Measurements from ENCODE around the gene ACO2.
"Not testable (repeated sequence)": the region's sequence is repeated elsewhere in the genome, so short reads cannot be mapped to it uniquely, and the experiment has no call there.

ACO2 gene

DNA sequence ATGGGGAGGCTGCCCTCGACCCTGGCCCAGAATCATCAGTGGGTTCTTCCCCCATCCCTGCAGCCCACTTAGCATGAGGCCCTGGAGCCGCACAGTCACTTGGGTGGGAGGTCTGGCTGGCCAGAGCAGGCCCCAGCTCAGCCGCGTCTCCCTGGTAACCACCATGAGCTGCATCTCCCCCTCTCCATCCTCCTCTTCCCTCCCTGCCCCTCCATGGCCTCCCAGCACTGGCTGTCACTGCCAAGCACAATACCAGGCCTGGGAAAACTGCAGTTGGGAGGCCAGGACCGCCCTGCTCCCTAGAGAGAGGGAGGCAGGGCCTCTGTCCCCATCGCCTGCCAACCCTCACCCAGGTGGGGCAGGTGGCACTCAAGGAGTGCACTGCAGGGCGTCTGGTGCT lies 99.9 kb downstream of the ACO2 start:
- DNase-seq (ENCODE audit: low read depth), result no peak

DNA sequence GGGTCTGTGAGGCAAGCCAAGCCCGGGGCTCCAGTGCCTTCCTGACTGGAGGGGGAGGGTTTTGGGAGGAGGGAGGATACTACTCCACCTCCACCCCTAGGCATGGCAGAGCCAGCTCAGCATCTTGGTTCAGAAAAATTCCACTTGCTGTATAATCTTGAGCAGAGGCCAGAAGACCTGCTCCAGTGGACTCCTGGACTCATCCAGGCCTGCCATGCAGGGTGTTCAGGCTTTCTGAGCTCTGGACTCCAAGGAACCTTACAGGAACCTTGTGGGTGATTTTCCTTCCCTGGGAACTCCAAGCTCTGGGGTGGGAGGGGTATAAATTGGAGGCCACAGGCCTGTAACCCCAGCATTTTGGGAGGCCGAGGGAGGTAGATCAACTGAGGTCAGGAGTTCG lies 101.3 kb downstream of the ACO2 start:
- DNase-seq (ENCODE audit: low read depth), result no peak

DNA sequence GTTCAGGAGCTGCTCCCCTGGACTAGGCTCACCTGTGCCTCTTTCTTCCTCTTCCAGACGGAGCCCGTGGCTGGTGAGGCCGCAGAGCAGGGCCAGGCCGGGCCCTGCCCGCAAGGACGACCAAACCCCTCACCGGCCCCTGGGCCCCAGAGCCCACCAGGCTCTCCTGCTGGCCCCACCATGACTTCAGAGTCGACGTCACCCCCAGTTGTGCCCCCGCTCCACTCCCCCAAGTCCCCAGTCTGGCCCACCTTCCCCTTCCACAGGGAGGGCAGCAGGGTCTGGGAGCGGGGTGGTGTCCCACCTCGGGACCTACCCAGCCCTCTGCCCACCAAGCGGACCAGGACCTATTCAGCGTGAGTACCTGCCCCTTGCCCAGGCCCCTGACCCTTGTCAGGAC lies 102.9 kb downstream of the ACO2 start:
- no peak for DNase-seq (ENCODE audit: low read depth)

DNA sequence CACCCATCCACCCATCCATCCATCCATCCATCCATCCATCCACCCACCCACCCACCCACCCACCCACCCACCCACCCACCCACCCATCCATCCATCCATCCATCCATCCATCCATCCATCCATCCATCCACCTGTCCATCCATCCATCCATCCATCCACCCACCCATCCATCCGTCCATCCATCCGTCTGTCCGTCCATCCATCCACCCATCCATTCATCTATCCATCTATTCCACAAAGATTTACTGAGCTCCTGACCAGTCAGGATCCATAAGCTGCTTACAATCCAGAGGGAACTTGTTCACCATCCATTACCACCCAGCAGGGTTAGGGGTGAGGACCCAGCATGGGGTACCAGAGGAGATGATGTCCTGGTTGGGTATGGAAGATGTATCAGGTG lies 103.4 kb downstream of the ACO2 start:
- DNase-seq (ENCODE audit: low read depth), result not testable (repeated sequence)

DNA sequence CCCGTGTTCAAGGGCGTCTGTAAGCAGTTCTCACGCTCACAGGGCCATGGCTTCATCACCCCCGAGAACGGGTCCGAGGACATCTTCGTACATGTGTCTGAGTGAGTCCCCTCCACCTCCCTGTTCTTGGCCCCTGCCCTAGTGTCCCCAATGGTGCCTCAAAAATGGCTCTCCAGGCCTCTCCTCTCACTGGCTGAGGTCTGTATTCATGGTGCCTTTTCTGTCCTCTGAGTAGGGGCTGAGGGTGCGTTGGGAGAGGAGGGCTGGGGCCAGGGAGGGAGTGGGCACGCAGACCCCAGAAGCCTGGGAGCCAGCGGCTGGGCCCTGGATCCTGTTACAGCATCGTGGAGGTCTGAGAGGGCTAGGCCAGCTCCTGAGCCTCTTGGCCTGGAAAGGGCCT lies 104.8 kb downstream of the ACO2 start:
- DNase-seq (ENCODE audit: low read depth), result no peak

DNA sequence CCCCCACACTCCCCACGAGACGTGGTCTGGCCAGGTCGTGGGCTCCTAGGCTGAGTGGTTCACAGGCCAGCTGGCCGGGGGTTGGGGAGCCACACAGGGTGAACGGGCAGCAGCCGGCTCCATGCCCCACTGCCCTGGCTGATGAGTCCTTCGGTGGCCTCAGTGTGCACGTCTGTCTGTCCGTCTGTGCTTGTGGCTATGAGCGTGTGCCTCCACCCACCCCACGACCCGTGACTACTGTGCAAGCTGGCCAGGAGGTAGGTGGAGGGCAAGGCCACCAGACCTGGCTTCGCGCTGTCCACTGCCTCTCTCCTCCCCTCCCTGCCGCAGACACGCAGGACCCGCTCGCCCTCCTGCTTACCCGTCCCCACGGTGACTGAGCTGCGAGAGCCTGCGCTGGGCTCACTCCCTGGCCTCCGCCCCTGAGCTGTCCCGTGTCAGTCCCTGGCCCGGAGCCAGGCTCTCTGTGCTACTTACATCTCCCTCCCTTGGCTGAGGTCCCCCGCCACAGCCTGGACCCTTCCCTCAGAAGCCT lies 106.0 kb downstream of the ACO2 start:
- no peak for DNase-seq (ENCODE audit: low read depth)

DNA sequence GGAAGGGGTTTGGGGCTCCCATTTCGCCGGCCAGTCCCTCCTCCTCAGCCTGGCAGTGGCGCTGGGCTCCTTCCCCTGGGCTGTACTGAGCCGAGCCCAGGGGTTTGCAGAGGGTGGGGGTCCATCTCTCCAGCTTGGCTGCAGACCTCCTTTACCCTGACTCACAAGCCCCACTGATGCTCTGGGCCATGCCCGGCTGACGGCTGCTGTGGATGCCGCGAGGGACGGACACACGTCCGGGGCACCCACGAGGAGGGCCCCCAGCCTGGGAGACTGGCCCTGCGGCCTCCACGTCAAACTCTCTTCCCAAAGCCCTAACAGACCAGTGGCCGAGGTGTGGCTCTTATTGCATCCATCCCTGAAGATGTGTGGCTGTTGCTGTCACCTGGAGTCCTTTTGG lies 106.6 kb downstream of the ACO2 start:
- no peak for DNase-seq (ENCODE audit: low read depth)

DNA sequence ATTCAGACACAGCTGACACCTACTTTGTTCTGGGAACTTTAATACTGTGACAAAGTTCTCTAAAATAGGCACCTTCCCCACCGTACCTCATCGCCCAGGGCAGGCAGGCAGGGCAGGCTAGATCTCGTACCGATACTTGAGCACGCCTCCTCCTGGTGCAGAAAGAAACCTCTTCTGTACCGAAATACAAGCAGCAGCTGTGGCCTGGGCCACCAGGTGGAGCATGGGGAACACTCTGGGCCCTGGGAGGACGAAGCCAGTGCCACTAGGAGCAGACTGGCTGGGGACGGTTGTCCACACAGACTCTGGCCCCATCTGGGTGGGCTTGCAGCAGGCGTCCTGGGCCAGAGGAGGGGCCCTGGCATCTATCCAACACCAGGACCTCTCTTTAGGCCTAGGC lies 108.0 kb downstream of the ACO2 start:
- DNase-seq (ENCODE audit: low read depth), result no peak

DNA sequence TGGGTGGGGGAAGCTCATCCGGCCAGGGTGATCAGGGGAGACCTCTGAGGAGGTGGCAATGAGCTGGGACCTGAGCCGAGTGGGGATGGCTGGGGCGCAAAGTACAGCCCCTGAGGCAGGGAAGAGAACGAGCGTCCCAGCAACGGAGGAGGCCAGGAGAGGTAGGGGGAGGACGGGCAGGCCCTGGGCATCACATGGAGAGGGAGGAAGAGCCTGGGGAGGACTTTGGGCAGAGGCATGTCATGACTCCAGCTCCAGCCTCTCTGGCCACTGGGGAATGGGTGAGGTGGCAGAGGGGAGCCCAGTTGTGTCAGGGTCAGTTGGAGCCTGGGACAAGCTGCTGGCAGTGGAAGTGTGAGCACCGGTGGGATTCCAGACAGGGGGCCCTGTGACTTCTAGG lies 109.2 kb downstream of the ACO2 start:
- no peak for DNase-seq (ENCODE audit: low read depth)

Data from activated T-cell treated with anti-CD3 and anti-CD28 coated beads for 1 hour (primary cell).